Adrenal gland (tissue), 12 donors: ENCODE data around the gene KRT6B. TPM values are rescaled to one million over a fixed set of nuclear protein-coding genes. Genes with fewer than 3 reads are reported as not detected.

ENCODE experiments used
- DNase-seq, 7 donors: peaks; one replicate each; pipeline ENCODE4 v3.0.0-alpha.2; 2019 to 2020
- H3K27ac ChIP-seq, 5 donors: fragments of 200-600 bp; sonication (generic) in 4 of 5; 1 replicate in 3 of 5; 2 replicates in 2 of 5; pipeline versions ENCODE4 v1.5.1 to v1.8.0; 2016 to 2020; ENCODE audit warnings: mild to moderate bottlenecking in 1 of 5
- H3K27me3 ChIP-seq: fragments of 200-600 bp; 2 replicates; pipeline ENCODE4 v1.8.0; 2021
- H3K36me3 ChIP-seq, 2 donors: fragments of 200-600 bp; replicated peaks in 1 of 2; 1 replicate in 1 of 2; 2 replicates in 1 of 2; pipeline versions ENCODE4 v1.5.1 to v1.8.0; 2018 to 2022
- H3K4me1 ChIP-seq, 2 donors: fragments of 200-600 bp; replicated peaks in 1 of 2; 1 replicate in 1 of 2; 2 replicates in 1 of 2; pipeline versions ENCODE4 v1.5.1 to v1.8.0; 2018 to 2021
- H3K4me3 ChIP-seq, 4 donors: fragments of 200-600 bp; sonication (generic) in 3 of 4; one replicate each; pipeline ENCODE4 v1.5.1; 2016 to 2018
- H3K9me3 ChIP-seq, 3 donors: fragments of 200-600 bp; sonication (generic) in 1 of 3; replicated peaks in 1 of 3; 1 replicate in 2 of 3; 2 replicates in 1 of 3; pipeline versions ENCODE4 v1.5.1 to v1.8.0; 2016 to 2021
- CTCF ChIP-seq, 6 experiments: fragments of 450-650 bp in 4 of 6; fragments of 200-600 bp in 2 of 6; sonication (generic) in 1 of 6; IDR thresholded peaks; 1 replicate in 5 of 6; 2 replicates in 1 of 6; pipeline versions ENCODE4 v1.5.1 to v1.8.0; 2016 to 2021; ENCODE audit warnings: antibody characterized with exemption in 6 of 6, mild to moderate bottlenecking in 2 of 6, moderate library complexity in 1 of 6
- POLR2A ChIP-seq, 2 donors: fragments of 450-650 bp; IDR thresholded peaks; one replicate each; pipeline ENCODE4 v1.6.1; 2017; ENCODE audit warnings: antibody characterized with exemption in 2 of 2, mild to moderate bottlenecking in 2 of 2, moderate library complexity in 1 of 2
- WGBS, 4 donors: extraction: QIAGEN DNeasy Blood & Tissue Kit in 2 of 4; methylation state at CpG; one replicate each; pipeline versions ENCODE4 v1.1.5 to v1.1.7; 2013 to 2017; 5-methylcytosine and 5-hydroxymethylcytosine counted together
- intact Hi-C, 2 donors: fragments of 100-400 bp; cut with DNase I; formaldehyde crosslinking; loops; one replicate each; pipeline versions ENCODE4 v1.14.1 to v1.15.0; 2022 to 2023
- polyA plus RNA-seq, 3 donors: library from polyadenylated mRNA; stranded (reverse); fragments of 200-250 nt in 2 of 3; fragments of 350-450 nt in 1 of 3; fragmentation: Illumina TruSeq in 1 of 3; extraction: RNeasy Lipid Tissue Mini Kit (QIAGEN cat#74804) in 1 of 3; gene quantifications; one replicate each; pipeline ENCODE4 v1.2.3, GENCODE V29; 2013 to 2014
- total RNA-seq, 9 donors: library from RNA; depleted of rRNA in 4 of 9; stranded (reverse); fragments of >200 nt in 4 of 9; fragments of 120-200 nt in 1 of 9; fragmentation: NEBNext Ultra II Directional in 1 of 9; extraction: Animal tissue kit (Norgen Biotek cat#: 25700) in 1 of 9; gene quantifications; one replicate each; pipeline versions ENCODE4 v1.1.0 to v1.2.4, GENCODE V29; 2013 to 2023
- donor health status: healthy with polysubstance abuse.
- donor health status: Bipolar disorder and iron deficiency.
- donor health status: DM: yes; HTN: yes; CAD: no.
- donor health status: DM: no; HTN: no; CAD: no.
- donor health status: DM: no; HTN: no; CAD: no.
- donor health status: DM: yes; HTN: yes; CAD: no.

Gene KRT6B
- total and polyA plus RNA-seq, 12 donors: 0.20 to 0.25 TPM; not detected in 10

DNA sequence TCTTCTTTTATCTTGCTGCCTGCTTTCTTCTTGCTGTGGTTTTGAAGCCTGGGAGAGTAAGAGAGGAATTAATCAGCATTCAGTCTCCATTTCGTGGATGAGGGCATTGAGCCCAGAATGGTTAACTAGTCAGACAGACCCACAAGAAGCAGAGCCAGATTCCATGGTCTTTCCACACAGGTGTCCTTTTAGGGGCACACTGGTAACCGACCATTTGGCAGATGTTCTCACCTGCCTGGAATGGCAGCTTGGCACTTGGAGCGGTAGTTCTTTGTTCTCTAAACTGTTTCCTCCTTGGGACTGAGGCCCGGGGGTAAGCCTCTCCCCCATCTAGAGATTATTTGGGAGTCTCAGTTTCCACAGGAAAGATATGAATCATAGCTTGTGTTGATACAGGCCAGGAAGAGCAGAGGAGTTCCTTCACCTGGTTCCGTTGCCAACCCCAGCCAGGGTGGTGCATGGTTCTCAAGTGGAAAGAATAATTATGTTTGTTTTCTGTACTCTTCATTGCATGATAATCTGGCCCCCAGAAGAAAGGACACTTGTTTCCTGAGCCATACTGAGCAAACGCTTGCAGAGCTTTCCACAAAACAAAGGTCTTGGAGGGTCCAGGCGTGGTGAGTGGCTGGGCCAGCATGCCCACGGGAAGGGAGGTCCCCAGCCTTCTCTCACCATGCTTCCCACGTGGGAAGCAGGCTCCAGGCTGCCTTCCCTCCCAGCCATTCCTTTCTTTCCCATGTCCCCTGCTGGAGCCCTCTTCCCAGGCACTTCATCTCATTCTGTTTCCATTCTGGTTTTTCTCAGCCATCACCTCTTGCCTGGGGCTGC is 15.7 kb downstream of the KRT6B start:
- 61 to 77% (median 70%) methylated on average over 8 to 9 of the region's 9 CpGs for WGBS, 4 donors
- intact Hi-C loops: no loop called here
- no peak overlapping the region for H3K27ac ChIP-seq

DNA sequence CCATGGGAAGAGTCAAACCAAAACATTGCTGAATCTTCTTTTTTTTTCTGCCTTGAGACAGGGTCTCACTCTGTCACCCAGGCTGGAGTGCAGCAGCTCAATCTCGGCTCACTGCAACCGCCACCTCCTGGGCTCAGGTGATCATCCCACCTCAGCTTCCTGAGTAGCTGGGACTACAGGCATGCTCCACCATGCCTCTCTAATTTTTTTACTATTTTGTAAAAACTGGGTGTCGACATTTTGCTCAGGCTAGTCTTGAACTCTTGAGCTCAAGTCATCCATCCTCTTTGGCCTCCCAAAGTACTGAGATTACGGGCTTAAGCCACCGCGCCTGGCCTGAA is 16.3 kb downstream of the KRT6B start:
- 79 to 92% (median 87%) methylated on average over 6 of the region's 6 CpGs for WGBS, 4 donors
- H3K27me3 ChIP-seq: no peaks in the 10 kb centered on the region
- no peak for TF ChIP-seq POLR2A (IDR thresholded peaks at IDR 0.05)
- TF ChIP-seq CTCF (IDR thresholded peaks at IDR 0.05): no peak

More for the DNA sequence above, 15.7 kb downstream of the KRT6B start:
- TF ChIP-seq POLR2A (IDR thresholded peaks at IDR 0.05): no peak
- TF ChIP-seq CTCF (IDR thresholded peaks at IDR 0.05): no peak
- Histone ChIP-seq H3K4me3 (no peak overlapping the region), H3K36me3 (no peaks in the 10 kb centered on the region), H3K27me3 (no peaks in the 10 kb centered on the region), H3K4me1 (no peaks in the 10 kb centered on the region), H3K9me3 (no peaks in the 10 kb centered on the region)
- DNase-seq: no peak

GRCh38 chr12:52434760-52435530 is 17.0 kb downstream of the KRT6B start:
- WGBS, 4 donors: 86 to 91% (median 87%) methylated on average over 6 of the region's 6 CpGs
- H3K4me3 ChIP-seq: no peak overlapping the region
- no peak for DNase-seq
- no peaks in the 10 kb centered on the region for H3K9me3 ChIP-seq
- H3K36me3 ChIP-seq: no peaks in the 10 kb centered on the region
- no peak overlapping the region for H3K27ac ChIP-seq
- TF ChIP-seq CTCF (IDR thresholded peaks at IDR 0.05) (no peak), POLR2A (IDR thresholded peaks at IDR 0.05) (no peak)
- H3K27me3 ChIP-seq: no peaks in the 10 kb centered on the region
- no peaks in the 10 kb centered on the region for H3K4me1 ChIP-seq
- intact Hi-C loops: no loop called here

More for the DNA sequence above, 16.3 kb downstream of the KRT6B start:
- DNase-seq: no peak
- intact Hi-C loops: no loop called here
- Histone ChIP-seq H3K27ac (no peak overlapping the region), H3K36me3 (no peaks in the 10 kb centered on the region), H3K4me1 (no peaks in the 10 kb centered on the region), H3K4me3 (no peak overlapping the region), H3K9me3 (no peaks in the 10 kb centered on the region)

GRCh38 chr12:52434081-52434733 is 17.7 kb downstream of the KRT6B start, which contains the start of gene KRT75:
KRT75 (minus strand) TSS chr12:52434371; CDS start chr12:52434304, 67 bp downstream.
- Histone ChIP-seq H3K27me3 (no peaks in the 10 kb centered on the region), H3K4me3 (no peak within 1 kb of the TSS), H3K36me3 (no peaks in the 10 kb centered on the region), H3K4me1 (no peaks in the 10 kb centered on the region), H3K9me3 (no peaks in the 10 kb centered on the region), H3K27ac (no peak within 1 kb of the TSS)
- intact Hi-C loops: no loop called here
- 83 to 86% (median 85%) methylated on average over 13 to 20 of the region's 20 CpGs for WGBS, 4 donors
- TF ChIP-seq POLR2A (IDR thresholded peaks at IDR 0.05) (no peak), CTCF (IDR thresholded peaks at IDR 0.05) (no peak)
- DNase-seq: no peak
